GM21825 (cell line): Measurements from ENCODE around the gene KRT9.
"Not testable (repeated sequence)": the region's sequence is repeated elsewhere in the genome, so short reads cannot be mapped to it uniquely, and the experiment has no call there.

Experiments used
- ATAC-seq: cut with Tn5 transposase; IDR thresholded peaks from one replicate; pipeline ENCODE4 v1.9.1; 2021; ENCODE audit warnings: mild to moderate bottlenecking, moderate library complexity; ENCODE audit not compliant: unreplicated experiment

KRT9 gene

GRCh38 chr17:41547921-41548843 is 23.7 kb downstream of the KRT9 start:
- no peak for ATAC-seq

- no peak for ATAC-seq
Measured at GRCh38 chr17:41547378-41547841, 24.4 kb downstream of the KRT9 start.

GRCh38 chr17:41546819-41547218 is 25.0 kb downstream of the KRT9 start:
- no peak for ATAC-seq

GRCh38 chr17:41545829-41546410 is 25.9 kb downstream of the KRT9 start:
- no peak for ATAC-seq

- no peak for ATAC-seq
Measured at GRCh38 chr17:41544935-41545334, 26.9 kb downstream of the KRT9 start.

- no peak for ATAC-seq
Measured at GRCh38 chr17:41544491-41544892, 27.4 kb downstream of the KRT9 start.

- ATAC-seq, result not testable (repeated sequence)
Measured at GRCh38 chr17:41542786-41543185, 29.1 kb downstream of the KRT9 start.

GRCh38 chr17:41542357-41542756 is 29.5 kb downstream of the KRT9 start:
- ATAC-seq, result no peak

- no peak for ATAC-seq
Measured at GRCh38 chr17:41540921-41541625, 30.8 kb downstream of the KRT9 start.

- no peak for ATAC-seq
Measured at GRCh38 chr17:41539979-41540701, 31.7 kb downstream of the KRT9 start.

- ATAC-seq, result no peak
Measured at GRCh38 chr17:41539071-41539492, 32.8 kb downstream of the KRT9 start.

- no peak for ATAC-seq
Measured at GRCh38 chr17:41538565-41538991, 33.3 kb downstream of the KRT9 start.

- no peak for ATAC-seq
Measured at GRCh38 chr17:41537990-41538389, 33.9 kb downstream of the KRT9 start.

GRCh38 chr17:41537614-41537954 is 34.3 kb downstream of the KRT9 start:
- ATAC-seq, result no peak

- no peak for ATAC-seq
Measured at GRCh38 chr17:41536741-41537613, 34.9 kb downstream of the KRT9 start.

- ATAC-seq, result no peak
Measured at GRCh38 chr17:41535764-41536481, 35.9 kb downstream of the KRT9 start.

- no peak for ATAC-seq
Measured at GRCh38 chr17:41534899-41535546, 36.8 kb downstream of the KRT9 start.

GRCh38 chr17:41533613-41534012 is 38.2 kb downstream of the KRT9 start:
- no peak for ATAC-seq
